COLO668 (cell line): Measurements from ENCODE around the gene VPS51.

Experiments
- DNase-seq: peaks from one replicate; lab custom pipeline; 2025; ENCODE audit not compliant: unreplicated experiment; lab: John Stamatoyannopoulos, UW

VPS51 gene

GRCh38 chr11:65095974-65096806 lies at the start of gene VPS51:
Gene VPS51 (plus strand): TSS chr11:65096214. CDS start chr11:65096251, 37 bp downstream.
- peak; percentile 93 for DNase-seq

- DNase-seq: no peak
These were observed 48.2 kb upstream of the VPS51 start for GRCh38 chr11:65047581-65048422.

- DNase-seq: no peak
These were observed 44.6 kb upstream of the VPS51 start for GRCh38 chr11:65051398-65051858.

GRCh38 chr11:65053827-65054508 lies 42.0 kb upstream of the VPS51 start:
- no peak for DNase-seq

- no peak for DNase-seq
These were observed 40.5 kb upstream of the VPS51 start for GRCh38 chr11:65055538-65055937.

GRCh38 chr11:65056999-65057398 lies 39.0 kb upstream of the VPS51 start:
- no peak for DNase-seq

GRCh38 chr11:65057526-65057925 lies 38.5 kb upstream of the VPS51 start:
- DNase-seq: no peak

GRCh38 chr11:65058012-65058411 lies 38.0 kb upstream of the VPS51 start:
- peak; percentile 76 for DNase-seq

GRCh38 chr11:65058419-65059054 lies 37.5 kb upstream of the VPS51 start, which contains the start of gene NAALADL1:
Gene NAALADL1 (minus strand): TSS chr11:65058553. CDS start chr11:65058521, 32 bp downstream.
- DNase-seq: peak; percentile 59

GRCh38 chr11:65059523-65059922 lies 36.5 kb upstream of the VPS51 start:
- DNase-seq: no peak

- peak; percentile 34 for DNase-seq
These were observed 35.8 kb upstream of the VPS51 start for GRCh38 chr11:65059959-65060824.

GRCh38 chr11:65060913-65061408 lies 35.1 kb upstream of the VPS51 start:
- peak; percentile 17 for DNase-seq

- no peak for DNase-seq
These were observed 32.5 kb upstream of the VPS51 start for GRCh38 chr11:65063532-65063931.

GRCh38 chr11:65064847-65065240 lies 31.2 kb upstream of the VPS51 start:
- no peak for DNase-seq

- no peak for DNase-seq
These were observed 30.2 kb upstream of the VPS51 start for GRCh38 chr11:65065851-65066250.

GRCh38 chr11:65066315-65066714 lies 29.7 kb upstream of the VPS51 start:
- no peak for DNase-seq

- DNase-seq: peak; percentile 68
These were observed 29.2 kb upstream of the VPS51 start for GRCh38 chr11:65066805-65067291.

GRCh38 chr11:65067446-65067845 lies 28.6 kb upstream of the VPS51 start:
- no peak for DNase-seq

GRCh38 chr11:65069217-65069616 lies 26.8 kb upstream of the VPS51 start:
- peak; percentile 11 for DNase-seq
